HG03108 (cell line): ENCODE results near the gene SPP2.

Experiments used
- ATAC-seq: cut with Tn5 transposase; IDR thresholded peaks from one replicate; pipeline ENCODE4 v1.9.1; 2021; ENCODE audit warnings: moderate library complexity; ENCODE audit not compliant: unreplicated experiment

Gene SPP2

GRCh38 chr2:234038076-234038802 lies 12.3 kb upstream of the SPP2 start:
- ATAC-seq: no peak

GRCh38 chr2:234044157-234044556 lies 6.3 kb upstream of the SPP2 start:
- no peak for ATAC-seq

DNA sequence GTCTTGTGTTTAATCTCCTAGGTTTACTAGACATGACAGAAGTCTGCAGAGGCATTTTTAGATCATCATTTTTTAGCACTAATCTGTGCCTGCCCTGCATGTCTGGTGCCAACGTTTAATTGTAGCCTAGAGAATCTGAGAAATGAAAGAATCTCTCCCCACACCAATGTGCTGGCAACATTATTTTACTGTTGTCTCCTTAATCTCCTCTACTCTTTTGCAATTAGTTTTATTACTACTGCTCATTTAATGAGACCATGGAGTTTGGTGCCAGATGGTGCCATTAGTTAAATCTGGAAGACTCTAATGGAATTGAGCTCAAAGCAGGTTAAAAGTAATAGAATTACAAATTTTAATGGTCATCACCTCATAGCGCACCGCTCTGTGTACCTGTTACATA lies 4.0 kb upstream of the SPP2 start:
- no peak for ATAC-seq

- no peak for ATAC-seq
Measured at GRCh38 chr2:234047361-234047760, 3.1 kb upstream of the SPP2 start.

GRCh38 chr2:234048049-234048448 lies 2.5 kb upstream of the SPP2 start:
- ATAC-seq: no peak

DNA sequence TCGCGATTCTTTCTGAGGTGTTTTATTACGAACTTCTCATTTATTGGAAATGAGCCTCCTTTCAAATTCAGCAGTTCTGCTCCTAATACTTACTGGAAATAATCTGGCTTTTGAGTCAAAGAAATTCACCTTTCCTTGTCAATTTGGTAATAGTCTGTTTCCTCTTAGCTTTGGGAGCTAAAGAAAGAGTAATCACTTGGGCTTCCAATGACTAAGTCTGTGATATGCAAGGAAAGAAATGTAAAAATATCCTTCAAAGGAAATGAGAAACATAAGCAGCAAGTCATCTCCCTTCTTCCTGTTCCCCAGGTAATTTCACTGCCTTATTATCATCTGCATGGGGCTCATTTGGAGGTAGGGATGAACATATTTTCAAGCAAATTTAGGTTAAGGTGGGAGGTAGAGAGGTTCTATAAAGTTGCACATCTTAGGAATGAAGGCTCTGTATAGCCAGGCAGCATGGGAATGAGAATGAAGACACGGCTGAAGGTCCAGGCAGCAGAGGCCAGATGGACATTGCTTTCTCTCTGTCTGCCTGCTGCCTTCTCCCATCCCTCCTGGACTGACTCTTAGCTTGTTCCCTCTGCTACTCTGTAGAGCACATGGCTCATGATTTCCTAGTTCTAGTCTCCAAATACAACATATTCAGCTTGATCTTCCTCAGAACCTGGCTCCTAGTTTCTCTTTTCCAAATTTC lies 1.0 kb downstream of the SPP2 start:
- ATAC-seq: no peak

GRCh38 chr2:234058881-234059280 lies 8.4 kb downstream of the SPP2 start:
- ATAC-seq: no peak

DNA sequence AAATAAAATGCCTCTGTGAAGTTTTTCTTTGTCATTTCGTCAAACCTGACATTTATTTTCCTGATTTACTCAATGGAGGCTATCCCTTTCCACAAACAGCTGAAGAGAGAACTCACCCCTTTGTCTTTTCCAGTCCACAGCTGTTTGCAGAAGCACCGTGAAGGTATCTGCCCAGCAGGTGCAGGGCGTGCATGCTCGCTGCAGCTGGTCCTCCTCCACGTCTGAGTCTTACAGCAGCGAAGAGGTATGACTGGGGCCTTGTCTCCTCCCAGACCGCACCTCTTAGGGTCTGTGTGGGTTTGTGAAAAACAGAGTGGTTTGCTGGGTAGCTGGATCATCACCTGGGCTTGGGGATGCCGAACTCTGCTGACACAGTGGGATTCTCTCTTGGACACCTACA lies 9.7 kb downstream of the SPP2 start:
- no peak for ATAC-seq

- ATAC-seq: no peak
Measured at GRCh38 chr2:234061624-234062257, 11.2 kb downstream of the SPP2 start.

- ATAC-seq: no peak
Measured at GRCh38 chr2:234066587-234066986, 16.1 kb downstream of the SPP2 start.

DNA sequence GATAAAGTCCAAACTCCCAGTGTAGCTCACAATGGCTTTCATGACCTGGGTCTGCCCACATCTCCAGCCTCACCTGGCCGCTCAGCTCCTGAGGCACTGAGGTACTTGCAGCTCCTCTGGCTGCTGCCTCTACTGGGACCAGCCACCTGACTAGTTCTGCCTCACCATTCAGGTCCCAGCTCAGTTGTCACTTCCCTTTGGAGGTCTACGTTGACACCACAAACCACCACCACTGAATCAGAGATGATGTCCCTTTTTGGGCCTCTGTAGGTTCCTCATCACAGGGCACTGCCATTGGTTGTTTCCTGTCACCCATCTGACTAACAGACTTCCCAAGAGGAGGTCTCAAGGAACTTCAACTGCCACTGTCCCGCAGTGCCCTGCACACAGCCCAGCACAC lies 21.2 kb downstream of the SPP2 start:
- ATAC-seq: no peak

DNA sequence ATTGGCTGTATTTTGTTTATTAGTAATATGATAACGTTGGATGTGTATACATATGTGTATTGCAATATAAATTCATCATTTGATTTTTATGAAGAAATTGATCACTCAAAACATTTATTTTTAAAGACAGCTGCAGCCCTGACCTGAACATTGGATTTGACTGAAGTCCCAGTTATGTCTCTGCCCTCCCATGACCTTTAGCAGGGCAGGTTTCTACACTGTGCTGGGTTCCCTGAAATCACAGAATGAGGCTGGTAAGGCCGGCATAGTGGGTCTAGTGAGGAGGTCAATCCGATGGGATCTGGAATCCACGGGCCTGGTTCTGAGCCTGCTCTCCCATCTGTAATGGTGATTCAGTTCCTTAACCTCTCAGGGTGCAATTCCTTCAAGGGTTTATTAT lies 22.0 kb downstream of the SPP2 start:
- ATAC-seq: no peak

DNA sequence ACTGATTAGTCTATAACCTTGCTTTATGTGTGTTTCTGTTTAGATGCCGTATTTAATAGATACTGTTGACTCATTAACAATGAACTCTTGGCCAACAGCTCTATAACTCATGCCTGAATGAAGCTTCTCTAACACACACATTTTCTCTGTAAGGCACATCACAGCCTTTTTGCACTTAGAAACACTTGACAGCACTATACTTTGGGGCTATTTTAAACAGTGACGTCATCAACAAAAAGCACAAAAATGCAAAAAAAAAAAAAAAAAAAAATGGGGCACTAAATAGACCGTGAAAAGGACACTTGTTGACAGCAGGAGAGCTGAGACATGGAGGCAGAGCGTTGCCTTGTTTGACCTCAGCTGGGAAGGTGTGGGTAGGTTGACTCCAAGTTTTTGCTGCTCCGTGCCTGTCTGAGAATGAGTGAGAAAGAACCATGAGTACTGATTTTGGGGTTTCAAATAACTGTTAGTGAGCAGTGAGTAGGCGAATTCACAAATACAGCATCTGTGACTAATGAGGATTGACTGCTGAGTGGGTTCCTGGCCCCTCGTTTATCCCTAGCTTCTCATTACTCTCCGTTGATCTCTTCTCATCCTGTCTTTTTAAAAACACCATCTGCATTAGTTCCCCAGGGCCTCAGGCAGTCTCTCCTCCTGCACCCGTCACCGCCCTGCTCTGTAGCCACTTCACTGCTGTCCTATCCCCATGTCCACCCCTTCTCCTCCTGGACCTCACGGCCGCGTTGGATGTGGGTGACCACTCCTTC lies 24.4 kb downstream of the SPP2 start:
- ATAC-seq: no peak

- ATAC-seq: no peak
Measured at GRCh38 chr2:234075518-234075915, 25.0 kb downstream of the SPP2 start.

GRCh38 chr2:234075947-234076346 lies 25.4 kb downstream of the SPP2 start:
- ATAC-seq: no peak

GRCh38 chr2:234076451-234076850 lies 25.9 kb downstream of the SPP2 start:
- no peak for ATAC-seq

DNA sequence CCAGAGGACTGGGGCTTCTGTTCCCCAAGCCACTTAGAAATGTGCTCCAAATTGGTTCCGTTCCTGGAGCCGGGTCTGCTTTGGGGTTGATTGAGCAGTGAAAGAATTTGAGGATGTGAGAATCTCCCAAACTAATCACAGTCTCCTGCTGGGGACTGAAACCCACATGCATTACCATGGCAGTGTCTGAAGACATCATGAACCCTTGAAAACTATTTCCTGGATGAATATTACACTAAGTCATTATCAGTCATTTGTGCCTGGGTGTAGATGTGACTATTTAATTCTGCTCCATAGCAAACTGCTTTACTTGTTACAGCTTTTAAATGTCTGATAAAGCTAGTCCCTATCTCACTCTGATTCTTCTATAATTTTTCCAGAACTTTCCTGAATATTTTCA lies 27.6 kb downstream of the SPP2 start:
- ATAC-seq: no peak

GRCh38 chr2:234081970-234082822 lies 31.7 kb downstream of the SPP2 start:
- no peak for ATAC-seq

- no peak for ATAC-seq
Measured at GRCh38 chr2:234083572-234084348, 33.3 kb downstream of the SPP2 start.

DNA sequence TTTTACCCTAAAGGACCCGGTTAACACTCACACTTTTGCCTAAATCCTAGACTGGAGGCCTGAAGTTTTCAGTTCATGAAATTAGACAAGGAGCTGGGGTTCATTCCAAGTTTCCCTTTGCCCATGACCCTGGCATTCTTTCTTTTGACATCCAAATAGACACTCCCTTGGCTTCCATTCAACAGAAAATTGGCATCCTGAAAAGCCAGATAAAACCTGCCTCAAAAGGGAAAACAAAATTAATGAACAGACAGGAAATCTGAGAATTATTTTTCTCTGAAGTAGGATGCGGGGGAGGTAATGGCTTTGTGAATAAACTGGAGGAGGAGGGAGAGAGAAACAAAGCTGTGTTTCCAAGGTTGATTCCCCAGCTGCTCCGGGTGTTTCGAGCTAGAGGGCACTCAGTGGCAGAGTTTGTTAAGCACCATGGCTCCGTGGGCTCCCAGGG lies 41.0 kb downstream of the SPP2 start:
- ATAC-seq: no peak
